CD8-positive, alpha-beta memory T cell (primary cell): ENCODE data around the gene FCGR1A. TPM values are rescaled to one million over a fixed set of nuclear protein-coding genes. Genes with fewer than 3 reads are reported as not detected.
"Not testable (repeated sequence)": the region's sequence is repeated elsewhere in the genome, so short reads cannot be mapped to it uniquely, and the experiment has no call there.

ENCODE experiments used
- CTCF ChIA-PET: fragments of 350-600 bp; sonication (Branson Sonifier 250); formaldehyde crosslinking; loops from one replicate; lab custom pipeline; 2021; ENCODE audit warnings: antibody characterized with exemption; lab: Charles Lee
- POLR2A ChIA-PET: fragments of 350-600 bp; sonication (Branson Sonifier 250); formaldehyde crosslinking; loops from one replicate; lab custom pipeline; 2021; ENCODE audit warnings: antibody characterized with exemption; lab: Charles Lee
- DNase-seq, 5 donors: peaks; one replicate each; pipeline versions ENCODE4 v3.0.0 to v3.0.0-alpha.2; 2020 to 2022; ENCODE audit warnings: mixed read lengths in 1 of 5
- H3K27ac ChIP-seq: one replicate; pipeline ENCODE4 v1.7.0; 2013; ENCODE audit warnings: low read depth, mild to moderate bottlenecking, low read length, moderate library complexity
- H3K27me3 ChIP-seq: 2 replicates; pipeline ENCODE4 v1.7.0; 2013; ENCODE audit warnings: low read length, mild to moderate bottlenecking; ENCODE audit not compliant: insufficient read depth, poor library complexity, severe bottlenecking
- H3K36me3 ChIP-seq: 2 replicates; pipeline ENCODE4 v1.7.0; 2013; ENCODE audit warnings: mild to moderate bottlenecking, low read length, moderate library complexity; ENCODE audit not compliant: insufficient read depth
- H3K4me1 ChIP-seq: 2 replicates; pipeline ENCODE4 v1.7.0; 2013; ENCODE audit warnings: mild to moderate bottlenecking, low read length, moderate library complexity; ENCODE audit not compliant: insufficient read depth
- H3K4me3 ChIP-seq: 2 replicates; pipeline ENCODE4 v1.7.0; 2013; ENCODE audit warnings: mild to moderate bottlenecking, low read length
- H3K9me3 ChIP-seq: 2 replicates; pipeline ENCODE4 v1.7.0; 2013; ENCODE audit warnings: mild to moderate bottlenecking, low read length
- H3K27ac Mint-ChIP-seq, 8 donors: one replicate each; pipeline ENCODE4 v1.8.0; 2020 to 2021; ENCODE audit warnings: mixed read lengths in 8 of 8, mild to moderate bottlenecking in 6 of 8, inconsistent platforms in 3 of 8, moderate library complexity in 3 of 8
- H3K27me3 Mint-ChIP-seq, 2 donors: one replicate each; pipeline ENCODE4 v1.8.0; 2020 to 2021; ENCODE audit warnings: mixed read lengths in 2 of 2, mild to moderate bottlenecking in 1 of 2, moderate library complexity in 1 of 2
- H3K36me3 Mint-ChIP-seq, 3 donors: one replicate each; pipeline ENCODE4 v1.8.0; 2020 to 2021; ENCODE audit warnings: mixed read lengths in 3 of 3, inconsistent platforms in 1 of 3, mild to moderate bottlenecking in 1 of 3
- H3K4me1 Mint-ChIP-seq, 3 donors: one replicate each; pipeline ENCODE4 v1.8.0; 2020 to 2021; ENCODE audit warnings: mixed read lengths in 3 of 3, inconsistent platforms in 1 of 3, mild to moderate bottlenecking in 1 of 3
- H3K4me3 Mint-ChIP-seq, 7 donors: one replicate each; pipeline ENCODE4 v1.8.0; 2020 to 2021; ENCODE audit warnings: mixed read lengths in 7 of 7, mild to moderate bottlenecking in 6 of 7, moderate library complexity in 4 of 7, inconsistent platforms in 2 of 7
- H3K9me3 Mint-ChIP-seq, 5 donors: one replicate each; pipeline ENCODE4 v1.8.0; 2020 to 2022; ENCODE audit warnings: mixed read lengths in 5 of 5, mild to moderate bottlenecking in 3 of 5, moderate library complexity in 2 of 5, inconsistent platforms in 1 of 5
- polyA plus RNA-seq: library from polyadenylated mRNA; unstranded; fragments of 300-500 nt; fragmentation: Illumina TruSeq; gene quantifications from one replicate; pipeline ENCODE4 v1.2.3, GENCODE V29; 2021
- total RNA-seq, 2 experiments: library from RNA; stranded (reverse); gene quantifications; one replicate each; pipeline ENCODE4 v1.2.3, GENCODE V29; 2021

Gene FCGR1A
- total and polyA plus RNA-seq, 3 experiments from 2014 or later = not detected

GRCh38 chr1:149841149-149841548 is 58.7 kb downstream of the FCGR1A start:
- H3K27ac Mint-ChIP-seq, CTCF ChIA-PET, POLR2A ChIA-PET, H3K36me3 ChIP-seq, DNase-seq, H3K27ac ChIP-seq, H3K27me3 Mint-ChIP-seq, H3K27me3 ChIP-seq, H3K4me3 Mint-ChIP-seq, H3K4me3 ChIP-seq, H3K9me3 ChIP-seq, H3K9me3 Mint-ChIP-seq: not testable (repeated sequence)
- Mint-ChIP-seq H3K36me3 (peaks cover 0 to 21% (median 0%) of the 10 kb centered on the region in 3 donors), H3K4me1 (peaks cover 20 to 27% (median 24%) of the 10 kb centered on the region in 3 donors)
- H3K4me1 ChIP-seq = peaks cover 19% of the 10 kb centered on the region

Other genes with a start within 250 kb of the FCGR1A start
- 1 to 10 TPM in 1 of 2 experiments, under 1 TPM in 1; 0.64 to 1.5 TPM for gene PPIAL4C, start 198.8 kb upstream of the FCGR1A start, total RNA-seq
- gene PPIAL4C, start 198.8 kb upstream of the FCGR1A start, polyA plus RNA-seq = not detected
- 10 to 100 TPM; 27.3 to 28.4 TPM for gene BOLA1, start 116.9 kb downstream of the FCGR1A start, total RNA-seq
- gene BOLA1, start 116.9 kb downstream of the FCGR1A start, polyA plus RNA-seq = 31.6 TPM
- gene SV2A, start 135.2 kb downstream of the FCGR1A start, total RNA-seq = 1 to 10 TPM; 5.6 to 6.0 TPM
- gene SV2A, start 135.2 kb downstream of the FCGR1A start, polyA plus RNA-seq = 2.9 TPM
- gene SF3B4, start 145.1 kb downstream of the FCGR1A start, total RNA-seq = 100 to 1,000 TPM; 111 to 124 TPM
- 112 TPM for gene SF3B4, start 145.1 kb downstream of the FCGR1A start, polyA plus RNA-seq
- 1 to 10 TPM; 1.6 to 1.9 TPM for gene MTMR11, start 154.2 kb downstream of the FCGR1A start, total RNA-seq
- 0.14 TPM for gene MTMR11, start 154.2 kb downstream of the FCGR1A start, polyA plus RNA-seq
- 10 to 100 TPM; 39.7 to 41.0 TPM for gene OTUD7B, start 228.0 kb downstream of the FCGR1A start, total RNA-seq
- gene OTUD7B, start 228.0 kb downstream of the FCGR1A start, polyA plus RNA-seq = 1.9 TPM